Left lung (tissue), 10 donors: ENCODE results near the gene GHRL. TPM values are rescaled to one million over a fixed set of nuclear protein-coding genes. Genes with fewer than 3 reads are reported as not detected.

Source experiments
- ATAC-seq: fragments of 200-7000 bp; cut with Tn5 transposase; one replicate; pipeline ENCODE4 v1.9.1; 2020; ENCODE audit warnings: moderate library complexity
- DNase-seq, 4 donors: peaks; one replicate each; pipeline ENCODE4 v3.0.0-alpha.2; 2013 to 2020
- H3K27ac ChIP-seq, 2 donors: fragments of 200-600 bp; sonication (generic) in 1 of 2; one replicate each; pipeline versions ENCODE4 v1.5.0 to v1.8.0; 2020 to 2021
- H3K27me3 ChIP-seq, 2 donors: fragments of 200-600 bp; sonication (generic) in 1 of 2; one replicate each; pipeline versions ENCODE4 v1.5.0 to v1.8.0; 2020 to 2021
- H3K36me3 ChIP-seq, 2 donors: fragments of 200-600 bp; sonication (generic) in 1 of 2; one replicate each; pipeline versions ENCODE4 v1.5.0 to v1.8.0; 2020 to 2021
- H3K4me1 ChIP-seq, 2 donors: fragments of 200-600 bp; one replicate each; pipeline ENCODE4 v1.8.0; 2021
- H3K4me3 ChIP-seq, 2 donors: fragments of 200-600 bp; sonication (generic) in 1 of 2; one replicate each; pipeline versions ENCODE4 v1.5.0 to v1.8.0; 2020 to 2021; ENCODE audit warnings: mild to moderate bottlenecking in 1 of 2
- H3K9me3 ChIP-seq, 2 donors: fragments of 200-600 bp; sonication (generic) in 1 of 2; one replicate each; pipeline versions ENCODE4 v1.5.0 to v1.8.0; 2020 to 2021
- CTCF ChIP-seq, 2 donors: fragments of 200-600 bp; sonication (generic) in 1 of 2; IDR thresholded peaks; one replicate each; pipeline versions ENCODE4 v1.5.0 to v1.8.0; 2021; ENCODE audit warnings: antibody characterized with exemption in 2 of 2
- intact Hi-C, 2 donors: fragments of 100-400 bp; cut with DNase I; formaldehyde crosslinking; loops; one replicate each; pipeline versions ENCODE4 v1.11.2 to v1.14.2; 2022
- polyA plus RNA-seq, 6 donors: library from polyadenylated mRNA; unstranded; fragments of 120-200 nt; gene quantifications; one replicate each; pipeline ENCODE4 v1.2.1, GENCODE V29; 2013; ENCODE audit not compliant: insufficient read length in 6 of 6
- total RNA-seq, 2 donors: library from RNA; stranded (reverse); fragmentation: NEBNext Ultra II Directional; extraction: Animal tissue kit (Norgen Biotek cat#: 25700); gene quantifications; one replicate each; pipeline ENCODE4 v1.2.1, GENCODE V29; 2021
- donor health status: DM: no; HTN: yes; CAD: no.
- donor health status: DM: no; HTN: no; CAD: no.

GHRL gene
- total and polyA plus RNA-seq, 8 donors = 0.17 to 195 (median 114) TPM

DNA sequence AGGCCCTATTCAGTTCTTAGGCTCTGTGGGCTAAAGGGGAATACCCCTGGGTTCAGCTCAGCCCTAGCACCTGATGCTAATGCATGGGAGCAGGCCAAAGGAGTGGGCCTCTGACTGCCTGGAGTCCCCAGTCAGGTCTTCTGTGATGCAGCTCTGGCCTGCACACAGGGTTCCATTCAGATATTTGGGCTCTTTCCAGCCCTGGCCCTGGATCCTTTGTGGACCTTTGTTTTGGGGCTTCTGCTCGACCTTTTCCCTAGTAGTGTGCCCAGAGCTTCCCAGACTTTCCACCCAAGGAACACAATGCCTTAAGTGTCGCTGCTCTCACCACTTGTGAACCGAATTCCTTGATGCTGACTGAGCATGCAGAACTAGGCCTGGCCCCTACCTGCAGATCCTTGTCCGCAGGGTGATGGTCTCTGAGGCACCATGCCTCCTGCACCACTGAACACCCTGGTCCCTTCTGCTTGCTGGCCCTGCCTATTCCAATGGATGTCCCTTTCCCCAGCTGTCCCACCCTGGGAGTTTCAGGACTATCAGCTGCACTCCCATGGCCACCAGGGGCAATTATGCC, 23.1 kb upstream of the GHRL start:
- Histone ChIP-seq H3K4me3 (no peak overlapping the region), H3K36me3 (peaks cover 14 to 81% of the 10 kb centered on the region in 2 donors), H3K4me1 (peaks cover 7 to 25% of the 10 kb centered on the region in 2 donors), H3K27me3 (no peaks in the 10 kb centered on the region), H3K9me3 (no peaks in the 10 kb centered on the region), H3K27ac (no peak overlapping the region)
- intact Hi-C loops = no loop called here
- ATAC-seq (no peak), DNase-seq (no peak)
- TF ChIP-seq CTCF (IDR thresholded peaks at IDR 0.05) = no peak

GRCh38 chr3:10315101-10315500, 22.4 kb upstream of the GHRL start:
- no peak overlapping the region for H3K27ac ChIP-seq
- H3K27me3 ChIP-seq = no peaks in the 10 kb centered on the region
- no peaks in the 10 kb centered on the region for H3K9me3 ChIP-seq
- intact Hi-C loops = no loop called here
- ATAC-seq (no peak), DNase-seq (no peak)
- no peak overlapping the region for H3K4me3 ChIP-seq
- H3K36me3 ChIP-seq = peaks cover 14 to 89% of the 10 kb centered on the region in 2 donors
- peaks cover 7 to 24% of the 10 kb centered on the region in 2 donors for H3K4me1 ChIP-seq
- TF ChIP-seq CTCF (IDR thresholded peaks at IDR 0.05) = no peak

DNA sequence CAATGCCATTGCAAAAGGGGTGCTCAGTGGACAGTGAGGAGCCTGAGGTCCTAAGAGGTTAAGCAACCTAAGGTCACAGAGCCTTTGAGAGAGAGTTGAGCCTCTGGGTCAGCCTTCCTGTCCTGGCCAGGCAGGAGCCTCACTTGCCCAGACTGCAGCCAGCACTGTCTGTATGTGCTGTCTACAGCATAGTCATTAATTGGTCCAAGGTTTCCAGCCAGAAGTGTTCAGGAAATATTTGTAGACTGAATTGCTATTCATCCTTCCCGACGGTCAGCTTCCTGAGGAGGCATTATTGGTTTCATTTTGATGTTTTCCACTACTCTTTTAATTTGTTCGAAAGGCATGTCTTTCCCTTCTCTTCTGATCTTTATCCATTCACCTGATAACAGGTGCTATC, 20.1 kb upstream of the GHRL start:
- no peak for TF ChIP-seq CTCF (IDR thresholded peaks at IDR 0.05)
- Histone ChIP-seq H3K27me3 (no peaks in the 10 kb centered on the region), H3K4me3 (no peak overlapping the region), H3K36me3 (peaks cover 12 to 99% of the 10 kb centered on the region in 2 donors), H3K9me3 (no peaks in the 10 kb centered on the region), H3K27ac (no peak overlapping the region), H3K4me1 (peaks cover 0 to 11% of the 10 kb centered on the region in 2 donors)
- ATAC-seq = no peak
- no peak for DNase-seq
- intact Hi-C loops = no loop called here

DNA sequence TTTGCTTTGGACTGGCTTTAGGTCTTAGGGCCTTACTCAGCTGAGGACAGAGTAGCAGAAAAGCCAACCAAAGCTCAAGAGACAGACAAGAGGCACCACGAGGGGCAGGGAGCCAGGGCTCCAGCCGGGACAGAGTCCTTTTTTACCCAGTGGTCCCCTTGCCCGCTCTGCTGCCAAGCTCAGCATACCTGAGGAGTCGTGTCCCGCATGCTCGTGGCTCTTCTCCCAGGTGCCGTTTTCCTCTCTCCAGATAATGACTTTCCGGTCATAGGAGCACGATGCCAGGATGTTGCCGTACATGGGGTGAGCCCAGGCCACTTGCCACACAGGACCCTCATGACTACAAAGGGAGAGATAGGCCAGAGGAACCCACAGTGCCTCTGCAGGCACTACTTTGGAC, 19.6 kb upstream of the GHRL start:
- TF ChIP-seq CTCF (IDR thresholded peaks at IDR 0.05) = no peak
- no peak for DNase-seq
- Histone ChIP-seq H3K9me3 (no peaks in the 10 kb centered on the region), H3K4me1 (peaks cover 0 to 10% of the 10 kb centered on the region in 2 donors), H3K27ac (peak overlapping the region in 1 of 2 donors; percentile 13), H3K4me3 (no peak overlapping the region), H3K36me3 (peaks cover 12 to 99% of the 10 kb centered on the region in 2 donors), H3K27me3 (no peaks in the 10 kb centered on the region)
- ATAC-seq = no peak
- intact Hi-C loops = no loop called here

DNA sequence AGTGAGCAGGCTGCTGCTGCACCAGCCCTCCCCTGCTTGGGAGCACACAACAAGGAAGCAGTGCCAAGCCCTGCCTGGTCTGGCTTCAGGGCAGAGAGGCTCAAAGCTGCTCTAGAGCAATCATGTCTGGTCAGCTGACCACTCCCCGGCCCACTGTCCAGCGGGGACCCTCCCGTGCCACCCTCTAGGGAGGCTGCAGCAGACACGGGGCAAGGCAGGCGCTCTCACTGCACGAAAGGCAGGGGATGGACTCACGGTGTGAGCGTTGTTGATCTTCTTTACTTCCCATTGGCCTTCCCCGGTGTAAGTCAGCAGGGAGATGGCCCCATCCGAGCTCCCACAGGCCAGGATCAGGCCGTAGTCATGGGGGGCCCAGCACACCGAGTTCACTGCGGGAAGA, 19.0 kb upstream of the GHRL start:
- no peak for TF ChIP-seq CTCF (IDR thresholded peaks at IDR 0.05)
- Histone ChIP-seq H3K36me3 (peaks cover 12 to 99% of the 10 kb centered on the region in 2 donors), H3K4me3 (no peak overlapping the region), H3K4me1 (peaks cover 0 to 10% of the 10 kb centered on the region in 2 donors), H3K27ac (no peak overlapping the region), H3K9me3 (no peaks in the 10 kb centered on the region), H3K27me3 (no peaks in the 10 kb centered on the region)
- intact Hi-C loops = no loop called here
- no peak for ATAC-seq
- no peak for DNase-seq
